GM12878 (cell line): ENCODE data around the gene SLC1A1. TPM values are rescaled to one million over a fixed set of nuclear protein-coding genes. Genes with fewer than 3 reads are reported as not detected.

ENCODE experiments used
- ATAC-seq: fragments of 200-7000 bp; cut with Tn5 transposase; 3 replicates; pipeline ENCODE4 v1.9.1; 2020; ENCODE audit warnings: mild to moderate bottlenecking, moderate library complexity
- BruUV-seq: library from RNA; stranded (reverse); fragments of 400-500 nt; replicated peaks from 2 replicates; lab custom pipeline; 2021; lab: Mats Ljungman, UMichigan
- CTCF ChIA-PET: fragments of 300-600 bp; sonication (Branson Sonifier 250); formaldehyde crosslinking; extraction: SDS; loops from one replicate; lab custom pipeline; 2021; ENCODE audit warnings: inconsistent platforms; lab: Yijun Ruan, JAX
- POLR2A ChIA-PET: fragments of 350-600 bp; formaldehyde crosslinking; extraction: SDS; loops from one replicate; lab custom pipeline; 2021; ENCODE audit warnings: inconsistent platforms; lab: Charles Lee
- RAD21 ChIA-PET: fragments of 300-600 bp; sonication (Branson Sonifier 250); formaldehyde crosslinking; loops from one replicate; lab custom pipeline; 2023; ENCODE audit warnings: antibody characterized with exemption; ENCODE audit not compliant: unreplicated experiment; lab: Charles Lee
- SMC1A ChIA-PET: fragments of 300-600 bp; sonication (Branson Sonifier 250); formaldehyde crosslinking; loops from one replicate; lab custom pipeline; 2023; ENCODE audit not compliant: unreplicated experiment, uncharacterized antibody; lab: Charles Lee
- DNase-seq: peaks from one replicate; pipeline ENCODE4 v3.0.0-alpha.2; 2011; ENCODE audit warnings: low read depth, low spot score
- FAIRE-seq: peaks from 3 replicates; lab custom pipeline; 2011; peaks lifted over from hg19 to GRCh38; lab: Jason Lieb, UNC
- H2AFZ ChIP-seq: 2 replicates; pipeline ENCODE4 v1.6.0; 2011; ENCODE audit warnings: low read depth, low read length, control low read depth; ENCODE audit not compliant: control insufficient read depth
- H3K27ac ChIP-seq: 2 replicates; pipeline ENCODE4 v1.5.1; 2011; ENCODE audit warnings: control low read depth; ENCODE audit not compliant: control insufficient read depth, insufficient read depth
- H3K27me3 ChIP-seq, 2 experiments: replicated peaks in 1 of 2; 2 replicates each; pipeline versions ENCODE4 v1.6.0 to v1.6.1; 2011; ENCODE audit warnings: low read length in 1 of 2; ENCODE audit not compliant: control insufficient read depth in 2 of 2, insufficient read depth in 2 of 2
- H3K36me3 ChIP-seq, 2 experiments: 2 replicates each; pipeline ENCODE4 v1.5.1; 2011; ENCODE audit warnings: low read length in 1 of 2; ENCODE audit not compliant: control insufficient read depth in 2 of 2, insufficient read depth in 2 of 2
- H3K4me1 ChIP-seq: 2 replicates; pipeline ENCODE4 v1.6.1; 2011; ENCODE audit warnings: mild to moderate bottlenecking, low read length, moderate library complexity, mixed read lengths; ENCODE audit not compliant: control insufficient read depth, insufficient read depth
- H3K4me2 ChIP-seq: 2 replicates; pipeline ENCODE4 v1.6.0; 2011; ENCODE audit warnings: control low read depth; ENCODE audit not compliant: control insufficient read depth, insufficient read depth
- H3K4me3 ChIP-seq: fragments of 200-600 bp; sonication (generic); 2 replicates; pipeline ENCODE4 v1.5.1; 2016
- H3K79me2 ChIP-seq: 2 replicates; pipeline ENCODE4 v1.6.0; 2011; ENCODE audit warnings: low read length; ENCODE audit not compliant: control insufficient read depth, insufficient read depth
- H3K9ac ChIP-seq: 2 replicates; pipeline ENCODE4 v1.8.0; 2011; ENCODE audit warnings: low read length, control low read depth, mixed read lengths; ENCODE audit not compliant: control insufficient read depth, insufficient read depth
- H3K9me3 ChIP-seq: replicated peaks from 3 replicates; pipeline ENCODE4 v1.5.1; 2011; ENCODE audit warnings: mild to moderate bottlenecking, low read length; ENCODE audit not compliant: control insufficient read depth, insufficient read depth
- H4K20me1 ChIP-seq: 2 replicates; pipeline ENCODE4 v1.6.0; 2011; ENCODE audit not compliant: control insufficient read depth, insufficient read depth
- EP300 ChIP-seq, 2 experiments: fragments of 150-350 bp in 1 of 2; IDR thresholded peaks; 2 replicates each; pipeline ENCODE4 v1.6.1; 2011 to 2012; ENCODE audit warnings: low read depth in 2 of 2, low read length in 2 of 2, borderline replicate concordance in 1 of 2, improper control_type of control experiment in 1 of 2, inconsistent platforms in 1 of 2; ENCODE audit not compliant: control insufficient read depth in 1 of 2
- JUND ChIP-seq: IDR thresholded peaks from 2 replicates; pipeline ENCODE4 v1.6.1; 2012; ENCODE audit warnings: low read depth, mild to moderate bottlenecking, low read length, improper control_type of control experiment, moderate library complexity
- MEF2A ChIP-seq: IDR thresholded peaks from 2 replicates; pipeline ENCODE4 v1.6.1; 2011; ENCODE audit warnings: low read depth, mild to moderate bottlenecking, low read length, moderate library complexity; ENCODE audit not compliant: insufficient read depth
- MEF2B ChIP-seq: fragments of 450-650 bp; IDR thresholded peaks from 2 replicates; pipeline ENCODE4 v1.6.1; 2018; ENCODE audit warnings: mild to moderate bottlenecking, moderate library complexity; ENCODE audit not compliant: partially characterized antibody, poor library complexity, severe bottlenecking
- MXI1 ChIP-seq: fragments of 150-350 bp; IDR thresholded peaks from 2 replicates; pipeline ENCODE4 v1.6.1; 2011; ENCODE audit warnings: low read depth, mild to moderate bottlenecking, inconsistent platforms, low read length, improper control_type of control experiment
- SMAD1 ChIP-seq: fragments of 450-650 bp; IDR thresholded peaks from 2 replicates; pipeline ENCODE4 v1.6.1; 2018; ENCODE audit warnings: mild to moderate bottlenecking, low read depth; ENCODE audit not compliant: partially characterized antibody
- STAT1 ChIP-seq: fragments of 450-650 bp; conservative IDR thresholded peaks from 2 replicates; pipeline ENCODE4 v1.6.1; 2014; ENCODE audit warnings: antibody characterized with exemption, mild to moderate bottlenecking
- STAT3 ChIP-seq: IDR thresholded peaks from 2 replicates; pipeline ENCODE4 v1.6.1; 2011; ENCODE audit warnings: low read depth, low read length, improper control_type of control experiment
- ZBED1 ChIP-seq: IDR thresholded peaks from 2 replicates; pipeline ENCODE4 v1.6.1; 2016; ENCODE audit warnings: borderline replicate concordance
- WGBS: methylation state at CpG from one replicate; pipeline ENCODE4 v1.1.6; 2016; ENCODE audit warnings: low lambda C conversion rate; ENCODE audit not compliant: insufficient replicate concordance, insufficient coverage; ENCODE audit errors: missing lambda C conversion rate; 5-methylcytosine and 5-hydroxymethylcytosine counted together
- in situ Hi-C: fragments of 300-500 bp; cut with MboI; formaldehyde crosslinking; loops from 9 replicates; pipeline ENCODE4 v1.14.3; 2018; ENCODE audit warnings: mixed read lengths
- intact Hi-C: fragments of 100-400 bp; cut with micrococcal nuclease; formaldehyde crosslinking; loops from one replicate; pipeline ENCODE4 v1.14.2; 2022; ENCODE audit not compliant: unreplicated experiment
- polyA plus RNA-seq, 11 experiments: library from polyadenylated mRNA; depleted of rRNA in 4 of 11; unstranded in 6 of 11; stranded (reverse) in 5 of 11; fragments of >200 nt; fragmentation: Nextera tagmentation in 4 of 11; fragmentation: Illumina TruSeq in 1 of 11; extraction: Ambion mirVana in 4 of 11; extraction: Trizol in 1 of 11; gene quantifications; 1 replicate in 1 of 11; 2 replicates in 10 of 11; pipeline versions ENCODE4 v1.2.1 to v1.2.3, GENCODE V29; 2011 to 2016; ENCODE audit warnings: inconsistent platforms in 2 of 11, missing spikeins in 2 of 11, low read depth in 1 of 11
- total RNA-seq, 4 experiments: library from RNA; depleted of rRNA in 3 of 4; stranded (reverse); fragments of >200 nt in 3 of 4; fragmentation: Illumina TruSeq in 1 of 4; extraction: Trizol in 1 of 4; gene quantifications; 2 replicates each; pipeline versions ENCODE4 v1.2.1 to v1.2.3, GENCODE V29; 2013 to 2021
- TF ChIP-seq, protein P1 (sequence below): IDR thresholded peaks from 2 replicates; pipeline ENCODE4 v1.6.1; 2012; ENCODE audit warnings: low read depth, low read length, improper control_type of control experiment
- TF ChIP-seq, protein P2 (sequence below): fragments of 450-650 bp; formaldehyde crosslinking; IDR thresholded peaks from 2 replicates; pipeline ENCODE4 v1.4.0; 2022; ENCODE audit warnings: mild to moderate bottlenecking, moderate library complexity

SLC1A1 gene
- total and polyA plus RNA-seq, 10 of the 15 experiments (the other 5 are each of a cell fraction or from before 2014, with no cell fraction given): 4.2 to 24.9 (median 18.3) TPM

DNA sequence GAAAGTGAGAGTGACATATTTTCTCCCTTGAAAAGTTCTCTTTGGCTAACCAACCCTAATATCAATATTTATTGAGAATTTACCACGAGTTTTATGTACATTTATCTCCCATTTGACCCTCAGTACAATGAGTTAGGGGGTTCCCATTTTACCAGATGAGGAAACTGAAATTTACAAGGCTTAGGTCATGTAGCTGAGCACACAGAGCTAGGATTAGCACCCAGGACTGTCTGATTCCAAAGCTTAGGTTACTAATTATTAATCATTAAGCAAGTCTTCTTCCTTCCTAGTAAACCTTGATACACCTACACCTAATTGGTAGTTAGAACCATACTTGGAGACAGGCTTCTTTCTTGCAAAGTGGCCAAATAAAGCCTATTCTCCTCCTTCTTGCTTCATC is 12.2 kb downstream of the SLC1A1 start (continued):
- no peak for TF ChIP-seq MEF2A

DNA sequence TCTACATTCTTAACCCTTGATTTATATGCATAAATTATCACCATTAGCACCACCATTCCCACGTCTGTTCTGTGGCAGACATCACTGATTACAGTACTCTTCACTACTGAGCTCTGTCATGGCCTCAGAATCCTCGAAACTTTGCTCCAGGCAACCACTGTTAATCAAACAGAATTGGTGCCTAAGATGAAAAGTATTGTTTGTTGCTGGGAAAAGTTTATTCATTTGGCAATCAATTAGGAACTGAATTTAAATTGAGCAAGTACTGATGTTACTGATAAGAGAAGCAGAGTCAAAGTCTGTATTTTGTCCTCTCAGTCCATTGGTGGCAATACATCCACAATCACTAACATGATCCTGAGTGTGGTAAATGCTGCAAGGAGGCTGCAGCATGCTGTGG is 12.8 kb downstream of the SLC1A1 start:
- ChIA-PET POLR2A (no interaction called here), CTCF (interaction anchor here (0.7 to 2.6 kb wide), 3 partner anchors 9 to 187 kb away, joined by 3 to 9 read pairs (median 3); no protein-coding TSS in a partner anchor), SMC1A (interaction anchor here (0.8 to 1.0 kb wide), 3 partner anchors 11 to 16 kb away, joined by 3 to 4 read pairs (median 3); no protein-coding TSS in a partner anchor), RAD21 (interaction anchor here (1.5 kb wide), 1 partner anchor 12 kb away, joined by 7 read pairs; the partner anchor contains the start of gene SLC1A1)
- peaks cover 33% of the 10 kb centered on the region for H3K79me2 ChIP-seq
- in situ Hi-C loops: no loop called here
- 98% methylated on average over 2 of the region's 2 CpGs for WGBS
- no peak overlapping the region for H3K4me3 ChIP-seq
- 0 out of 2 replicates have a peak overlapping the region, but pooled peaks have one; percentile 9 for H3K27ac ChIP-seq
- no peak for ATAC-seq
- no TSS peak for BruUV-seq
- H4K20me1 ChIP-seq: no peaks in the 10 kb centered on the region
- no peak overlapping the region for H3K4me2 ChIP-seq
- TF ChIP-seq EP300 (IDR thresholded peaks at IDR 0.05; ENCODE audit: borderline replicate concordance in 1 of 2, control insufficient read depth in 1 of 2, low read depth in 2 of 2, low read length in 2 of 2): no peak
- TF ChIP-seq STAT1: no peak
- TF ChIP-seq MXI1: no peak
- TF ChIP-seq ZBED1: no peak
- TF ChIP-seq, protein P1, sequence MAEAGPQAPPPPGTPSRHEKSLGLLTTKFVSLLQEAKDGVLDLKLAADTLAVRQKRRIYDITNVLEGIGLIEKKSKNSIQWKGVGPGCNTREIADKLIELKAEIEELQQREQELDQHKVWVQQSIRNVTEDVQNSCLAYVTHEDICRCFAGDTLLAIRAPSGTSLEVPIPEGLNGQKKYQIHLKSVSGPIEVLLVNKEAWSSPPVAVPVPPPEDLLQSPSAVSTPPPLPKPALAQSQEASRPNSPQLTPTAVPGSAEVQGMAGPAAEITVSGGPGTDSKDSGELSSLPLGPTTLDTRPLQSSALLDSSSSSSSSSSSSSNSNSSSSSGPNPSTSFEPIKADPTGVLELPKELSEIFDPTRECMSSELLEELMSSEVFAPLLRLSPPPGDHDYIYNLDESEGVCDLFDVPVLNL: no peak
- no peak for TF ChIP-seq MEF2B
- TF ChIP-seq SMAD1: no peak
- TF ChIP-seq, protein P2, sequence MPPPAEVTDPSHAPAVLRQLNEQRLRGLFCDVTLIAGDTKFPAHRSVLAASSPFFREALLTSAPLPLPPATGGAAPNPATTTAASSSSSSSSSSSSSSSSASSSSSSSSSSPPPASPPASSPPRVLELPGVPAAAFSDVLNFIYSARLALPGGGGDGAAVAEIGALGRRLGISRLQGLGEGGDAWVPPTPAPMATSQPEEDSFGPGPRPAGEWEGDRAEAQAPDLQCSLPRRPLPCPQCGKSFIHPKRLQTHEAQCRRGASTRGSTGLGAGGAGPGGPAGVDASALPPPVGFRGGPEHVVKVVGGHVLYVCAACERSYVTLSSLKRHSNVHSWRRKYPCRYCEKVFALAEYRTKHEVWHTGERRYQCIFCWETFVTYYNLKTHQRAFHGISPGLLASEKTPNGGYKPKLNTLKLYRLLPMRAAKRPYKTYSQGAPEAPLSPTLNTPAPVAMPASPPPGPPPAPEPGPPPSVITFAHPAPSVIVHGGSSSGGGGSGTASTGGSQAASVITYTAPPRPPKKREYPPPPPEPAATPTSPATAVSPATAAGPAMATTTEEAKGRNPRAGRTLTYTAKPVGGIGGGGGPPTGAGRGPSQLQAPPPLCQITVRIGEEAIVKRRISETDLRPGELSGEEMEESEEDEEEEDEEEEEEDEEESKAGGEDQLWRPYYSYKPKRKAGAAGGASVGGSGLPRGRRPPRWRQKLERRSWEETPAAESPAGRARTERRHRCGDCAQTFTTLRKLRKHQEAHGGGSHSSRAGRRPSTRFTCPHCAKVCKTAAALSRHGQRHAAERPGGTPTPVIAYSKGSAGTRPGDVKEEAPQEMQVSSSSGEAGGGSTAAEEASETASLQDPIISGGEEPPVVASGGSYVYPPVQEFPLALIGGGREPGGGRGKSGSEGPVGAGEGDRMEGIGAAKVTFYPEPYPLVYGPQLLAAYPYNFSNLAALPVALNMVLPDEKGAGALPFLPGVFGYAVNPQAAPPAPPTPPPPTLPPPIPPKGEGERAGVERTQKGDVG (CRISPR knock-in tag): no peak
- no peak for TF ChIP-seq STAT3
- TF ChIP-seq JUND: no peak
- no peak overlapping the region for H2AFZ ChIP-seq
- DNase-seq: no peak
- no peaks in the 10 kb centered on the region for H3K9me3 ChIP-seq
- no peak overlapping the region for H3K9ac ChIP-seq
- no peaks in the 10 kb centered on the region for H3K27me3 ChIP-seq
- peaks cover 13% of the 10 kb centered on the region for H3K4me1 ChIP-seq
- H3K36me3 ChIP-seq: no peaks in the 10 kb centered on the region; a peak in 2 of 4 replicates
- intact Hi-C loops: no loop called here
- FAIRE-seq: no peak
